Neural cell (in vitro differentiated cells): ENCODE data around the gene AKT1.

ENCODE experiments used
- EZH2 ChIP-seq: fragments of 200-600, 300-800 bp; shearing (Covaris generic), sonication (generic); IDR thresholded peaks from 2 replicates; pipeline ENCODE4 v1.6.1; 2014; ENCODE audit warnings: antibody characterized with exemption, low read length, borderline replicate concordance, mild to moderate bottlenecking; ENCODE audit not compliant: insufficient read depth, poor library complexity, severe bottlenecking
- RAD21 ChIP-seq: fragments of 450-650 bp; conservative IDR thresholded peaks from 2 replicates; pipeline ENCODE4 v1.6.1; 2014; ENCODE audit warnings: antibody characterized with exemption, mild to moderate bottlenecking, moderate library complexity
- TF ChIP-seq, protein P1 (sequence below): fragments of 450-650 bp; IDR thresholded peaks from 2 replicates; pipeline ENCODE4 v1.5.1; 2014; ENCODE audit warnings: antibody characterized with exemption, mild to moderate bottlenecking, moderate library complexity; ENCODE audit not compliant: poor library complexity, severe bottlenecking

DNA sequence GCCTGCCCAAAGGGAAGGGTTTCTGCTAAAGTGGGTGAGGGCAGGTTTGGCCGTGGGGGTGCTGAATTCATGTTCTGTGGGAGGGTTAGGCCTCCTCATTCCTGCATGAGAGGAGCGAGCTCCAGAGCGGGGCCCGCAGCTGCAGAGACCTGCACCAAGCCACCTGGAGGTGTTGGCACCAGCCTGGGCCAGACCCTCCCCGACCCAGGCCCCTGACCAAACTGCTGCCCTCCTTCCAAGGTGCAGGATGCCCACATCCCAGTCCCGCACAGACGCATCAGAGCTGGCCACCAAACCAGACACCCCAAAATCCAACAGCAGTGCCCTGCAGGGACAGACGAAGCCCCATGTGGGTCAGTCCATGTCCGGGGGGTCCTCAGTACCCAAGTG is 61.0 kb downstream of the AKT1 start:
- no peak for TF ChIP-seq EZH2
- TF ChIP-seq, protein P1, sequence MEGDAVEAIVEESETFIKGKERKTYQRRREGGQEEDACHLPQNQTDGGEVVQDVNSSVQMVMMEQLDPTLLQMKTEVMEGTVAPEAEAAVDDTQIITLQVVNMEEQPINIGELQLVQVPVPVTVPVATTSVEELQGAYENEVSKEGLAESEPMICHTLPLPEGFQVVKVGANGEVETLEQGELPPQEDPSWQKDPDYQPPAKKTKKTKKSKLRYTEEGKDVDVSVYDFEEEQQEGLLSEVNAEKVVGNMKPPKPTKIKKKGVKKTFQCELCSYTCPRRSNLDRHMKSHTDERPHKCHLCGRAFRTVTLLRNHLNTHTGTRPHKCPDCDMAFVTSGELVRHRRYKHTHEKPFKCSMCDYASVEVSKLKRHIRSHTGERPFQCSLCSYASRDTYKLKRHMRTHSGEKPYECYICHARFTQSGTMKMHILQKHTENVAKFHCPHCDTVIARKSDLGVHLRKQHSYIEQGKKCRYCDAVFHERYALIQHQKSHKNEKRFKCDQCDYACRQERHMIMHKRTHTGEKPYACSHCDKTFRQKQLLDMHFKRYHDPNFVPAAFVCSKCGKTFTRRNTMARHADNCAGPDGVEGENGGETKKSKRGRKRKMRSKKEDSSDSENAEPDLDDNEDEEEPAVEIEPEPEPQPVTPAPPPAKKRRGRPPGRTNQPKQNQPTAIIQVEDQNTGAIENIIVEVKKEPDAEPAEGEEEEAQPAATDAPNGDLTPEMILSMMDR: no peak
- no peak for TF ChIP-seq RAD21
